ENCODE data around the gene RIF1.

DNA sequence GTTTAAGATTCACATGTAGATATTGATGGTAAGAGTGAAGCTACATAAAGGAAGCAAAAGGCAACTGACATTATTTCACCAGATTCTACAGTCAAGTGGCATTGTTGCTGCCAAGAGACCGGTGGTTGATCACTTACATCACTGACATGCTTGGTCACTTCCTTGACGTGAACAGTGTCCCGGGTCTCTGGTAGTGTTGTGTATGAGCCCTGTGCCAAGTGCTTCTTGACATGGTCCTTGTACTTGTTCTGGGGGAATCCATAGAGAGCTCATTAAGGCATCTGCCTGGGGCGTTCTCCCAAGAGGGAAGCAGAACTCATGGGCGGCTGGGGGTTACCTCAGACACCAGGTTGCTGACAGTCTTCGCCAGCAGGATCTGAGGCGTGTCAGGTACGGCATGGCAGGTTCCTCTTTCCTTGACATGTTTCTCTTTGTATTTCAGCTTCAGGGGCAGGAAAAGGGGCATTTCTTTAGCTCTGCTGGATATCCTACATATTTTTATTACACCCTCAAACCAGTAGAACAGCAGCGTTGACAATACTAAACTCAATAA lies 116.2 kb downstream of the RIF1 start:
- TF ChIP-seq, protein P1, sequence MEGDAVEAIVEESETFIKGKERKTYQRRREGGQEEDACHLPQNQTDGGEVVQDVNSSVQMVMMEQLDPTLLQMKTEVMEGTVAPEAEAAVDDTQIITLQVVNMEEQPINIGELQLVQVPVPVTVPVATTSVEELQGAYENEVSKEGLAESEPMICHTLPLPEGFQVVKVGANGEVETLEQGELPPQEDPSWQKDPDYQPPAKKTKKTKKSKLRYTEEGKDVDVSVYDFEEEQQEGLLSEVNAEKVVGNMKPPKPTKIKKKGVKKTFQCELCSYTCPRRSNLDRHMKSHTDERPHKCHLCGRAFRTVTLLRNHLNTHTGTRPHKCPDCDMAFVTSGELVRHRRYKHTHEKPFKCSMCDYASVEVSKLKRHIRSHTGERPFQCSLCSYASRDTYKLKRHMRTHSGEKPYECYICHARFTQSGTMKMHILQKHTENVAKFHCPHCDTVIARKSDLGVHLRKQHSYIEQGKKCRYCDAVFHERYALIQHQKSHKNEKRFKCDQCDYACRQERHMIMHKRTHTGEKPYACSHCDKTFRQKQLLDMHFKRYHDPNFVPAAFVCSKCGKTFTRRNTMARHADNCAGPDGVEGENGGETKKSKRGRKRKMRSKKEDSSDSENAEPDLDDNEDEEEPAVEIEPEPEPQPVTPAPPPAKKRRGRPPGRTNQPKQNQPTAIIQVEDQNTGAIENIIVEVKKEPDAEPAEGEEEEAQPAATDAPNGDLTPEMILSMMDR (IDR thresholded peaks at IDR 0.05): no peak
- TF ChIP-seq POLR2A (IDR thresholded peaks at IDR 0.05): no peak

Data from testis (tissue), 2 donors.